HG03442 (cell line): ENCODE measurements around the gene SPATA2.
"Not testable (repeated sequence)": the region's sequence is repeated elsewhere in the genome, so short reads cannot be mapped to it uniquely, and the experiment has no call there.

ENCODE experiments used
- ATAC-seq: cut with Tn5 transposase; IDR thresholded peaks from one replicate; pipeline ENCODE4 v1.9.1; 2021; ENCODE audit warnings: mild to moderate bottlenecking, moderate library complexity; ENCODE audit not compliant: unreplicated experiment

The SPATA2 gene, protein sequence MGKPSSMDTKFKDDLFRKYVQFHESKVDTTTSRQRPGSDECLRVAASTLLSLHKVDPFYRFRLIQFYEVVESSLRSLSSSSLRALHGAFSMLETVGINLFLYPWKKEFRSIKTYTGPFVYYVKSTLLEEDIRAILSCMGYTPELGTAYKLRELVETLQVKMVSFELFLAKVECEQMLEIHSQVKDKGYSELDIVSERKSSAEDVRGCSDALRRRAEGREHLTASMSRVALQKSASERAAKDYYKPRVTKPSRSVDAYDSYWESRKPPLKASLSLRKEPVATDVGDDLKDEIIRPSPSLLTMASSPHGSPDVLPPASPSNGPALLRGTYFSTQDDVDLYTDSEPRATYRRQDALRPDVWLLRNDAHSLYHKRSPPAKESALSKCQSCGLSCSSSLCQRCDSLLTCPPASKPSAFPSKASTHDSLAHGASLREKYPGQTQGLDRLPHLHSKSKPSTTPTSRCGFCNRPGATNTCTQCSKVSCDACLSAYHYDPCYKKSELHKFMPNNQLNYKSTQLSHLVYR

DNA sequence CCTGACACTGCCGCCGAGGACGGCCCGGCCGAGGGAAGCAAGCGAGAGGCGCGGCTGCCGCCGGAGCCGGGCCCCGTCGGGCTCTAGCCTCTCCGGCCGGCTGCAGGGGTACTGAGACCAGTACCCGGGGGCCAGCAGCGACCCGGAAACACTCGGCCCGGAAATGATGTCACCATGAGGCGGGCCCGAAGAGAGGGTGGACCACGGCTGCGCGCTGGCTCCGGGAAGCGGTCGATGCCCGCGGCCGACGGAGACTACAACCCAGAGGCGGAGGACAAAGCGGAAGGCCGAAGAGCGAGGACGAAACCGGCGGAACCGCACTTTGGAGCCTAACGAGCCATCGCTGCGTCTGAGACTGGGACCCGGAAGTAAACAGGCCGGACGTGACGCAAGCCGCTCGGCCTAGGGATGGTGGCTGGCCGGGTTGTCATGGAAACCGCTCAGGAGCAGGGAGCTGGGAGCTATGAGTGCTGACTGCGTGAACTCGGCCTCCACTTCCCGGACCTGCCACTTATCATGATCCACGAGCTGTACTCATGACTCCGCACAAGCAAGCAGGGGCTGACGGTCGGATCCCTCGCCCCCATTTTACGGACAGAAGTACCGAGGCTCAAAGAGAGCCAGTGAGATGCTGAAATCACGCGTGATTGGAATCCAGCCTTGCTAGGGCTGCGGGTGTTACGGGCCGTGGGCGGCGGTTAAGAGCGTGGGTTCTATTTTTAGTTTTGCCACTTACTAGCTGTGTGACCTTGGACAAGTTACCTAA, at the start of gene SPATA2:
TSS of gene SPATA2 (minus strand) at position 150 of the 766 bp plus-strand sequence. CDS start 7,039 bp downstream, outside the sequence.
- ATAC-seq, result peak; percentile 76

DNA sequence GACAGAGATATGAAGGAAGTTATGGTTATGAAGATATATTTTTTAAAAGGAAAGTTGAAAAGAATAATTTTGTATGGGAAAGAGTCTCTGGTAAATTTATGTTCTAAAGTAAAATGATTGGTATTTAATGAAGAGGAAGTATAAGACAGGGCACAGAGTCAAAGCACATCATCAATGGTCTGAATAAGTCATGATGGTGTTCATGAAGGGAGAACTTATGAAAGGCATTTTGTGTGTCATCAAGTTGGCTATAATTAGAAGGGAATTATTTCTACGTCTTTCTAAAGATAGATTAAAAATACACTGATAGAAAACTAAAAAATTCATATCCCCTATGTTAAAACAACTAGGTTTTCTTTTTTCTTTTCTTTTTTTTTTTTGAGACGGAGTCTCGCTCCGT, 46.1 kb upstream of the SPATA2 start:
- ATAC-seq, result no peak

DNA sequence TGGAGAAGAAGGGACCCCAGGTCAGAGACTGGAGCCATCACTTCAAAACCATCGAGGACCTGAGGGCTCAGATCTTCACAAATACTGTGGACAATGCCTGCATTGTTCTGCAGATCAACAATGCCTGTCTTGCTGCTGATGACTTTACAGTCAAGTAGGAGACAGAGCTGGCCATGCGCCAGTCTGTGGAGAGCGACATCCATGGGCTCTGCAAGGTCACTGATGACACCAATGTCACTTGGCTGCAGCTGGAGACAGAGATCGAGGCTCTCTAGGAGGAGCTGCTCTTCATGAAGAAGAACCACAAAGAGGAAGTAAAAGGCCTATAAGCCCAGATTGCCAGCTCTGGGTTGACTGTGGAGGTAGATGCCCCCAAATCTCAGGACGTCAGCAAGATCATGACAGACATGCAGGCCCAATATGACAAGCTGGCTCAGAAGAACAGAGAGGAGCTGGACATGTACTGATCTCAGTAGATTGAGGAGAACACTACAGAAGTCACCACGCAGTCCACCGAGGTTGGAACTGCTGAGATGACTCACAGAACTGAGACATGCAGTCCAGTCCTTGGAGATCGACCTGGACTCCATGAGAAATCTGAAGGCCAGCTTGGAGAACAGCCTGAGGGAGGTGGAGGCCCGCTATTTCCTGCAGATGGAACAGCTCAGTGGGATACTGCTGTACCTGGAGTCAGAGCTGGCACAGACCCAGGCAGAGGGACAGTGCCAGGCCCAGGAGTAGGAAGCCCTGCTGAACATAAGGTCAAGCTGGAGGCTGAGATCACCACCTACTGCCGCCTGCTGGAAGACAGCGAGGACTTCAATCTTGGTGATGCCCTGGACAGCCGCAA, 42.0 kb upstream of the SPATA2 start:
- not testable (repeated sequence) for ATAC-seq

DNA sequence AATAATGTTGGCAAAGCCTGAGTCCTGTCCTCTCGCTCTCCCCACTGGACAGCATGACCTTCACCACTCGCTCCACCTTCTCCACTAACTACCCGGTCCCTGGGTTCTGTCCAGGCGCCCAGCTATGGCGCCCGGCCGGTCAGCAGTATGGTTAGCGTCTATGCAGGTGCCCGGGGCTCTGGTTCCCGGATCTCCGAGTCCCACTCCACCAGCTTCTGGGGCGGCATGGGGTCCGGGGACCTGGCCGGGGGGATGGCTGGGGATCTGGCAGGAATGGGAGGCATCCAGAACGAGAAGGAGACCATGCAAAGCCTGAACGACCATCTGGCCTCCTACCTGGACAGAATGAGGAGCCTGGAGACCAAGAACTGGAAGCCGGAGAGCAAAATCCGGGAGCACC, 41.4 kb upstream of the SPATA2 start:
- no peak for ATAC-seq

DNA sequence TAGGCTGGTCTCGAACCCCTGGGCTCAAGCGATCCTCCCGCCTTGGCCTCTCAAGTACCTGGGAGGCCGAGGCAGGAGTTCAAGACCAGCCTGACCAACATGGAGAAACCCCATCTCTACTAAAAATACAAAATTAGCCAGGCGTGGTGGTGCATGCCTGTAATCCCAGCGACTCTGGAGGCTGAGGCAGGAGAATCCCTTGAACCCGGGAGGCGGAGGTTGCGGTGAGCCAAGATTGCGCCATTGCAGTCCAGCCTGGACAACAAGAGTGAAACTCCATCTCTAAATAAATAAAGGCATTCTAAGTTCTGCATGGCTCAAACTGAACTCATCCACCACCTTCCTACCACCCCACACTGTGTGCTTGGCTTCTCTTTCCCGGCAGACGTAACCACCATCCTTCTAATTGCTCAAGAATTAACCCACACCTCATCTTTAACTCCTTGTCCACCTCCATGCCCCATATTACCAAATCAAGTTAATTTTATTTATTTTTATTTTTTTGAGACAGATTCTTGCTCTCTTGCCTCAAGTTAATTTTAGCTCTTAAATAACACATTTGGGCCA, 40.6 kb upstream of the SPATA2 start:
- not testable (repeated sequence) for ATAC-seq

DNA sequence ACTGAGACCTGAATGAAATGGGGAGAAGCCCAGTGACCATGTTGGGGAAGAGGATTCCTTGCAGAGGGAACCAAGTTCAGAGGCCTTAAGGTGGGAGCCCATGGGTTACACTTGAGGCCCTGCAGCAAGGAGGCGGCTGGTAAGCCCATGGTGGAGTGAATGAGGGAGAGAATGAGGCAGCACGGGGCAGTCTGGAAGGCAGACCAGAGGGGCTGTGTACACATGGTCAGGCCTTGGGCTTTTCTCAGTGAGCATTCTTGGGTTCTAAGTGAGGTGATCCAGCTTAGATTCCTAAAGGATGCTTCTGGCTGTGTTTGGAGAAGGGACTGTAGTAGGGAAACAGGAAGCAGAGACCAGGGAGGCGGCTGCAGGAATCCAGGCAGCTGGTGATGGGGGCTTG, 39.8 kb upstream of the SPATA2 start:
- ATAC-seq, result no peak

DNA sequence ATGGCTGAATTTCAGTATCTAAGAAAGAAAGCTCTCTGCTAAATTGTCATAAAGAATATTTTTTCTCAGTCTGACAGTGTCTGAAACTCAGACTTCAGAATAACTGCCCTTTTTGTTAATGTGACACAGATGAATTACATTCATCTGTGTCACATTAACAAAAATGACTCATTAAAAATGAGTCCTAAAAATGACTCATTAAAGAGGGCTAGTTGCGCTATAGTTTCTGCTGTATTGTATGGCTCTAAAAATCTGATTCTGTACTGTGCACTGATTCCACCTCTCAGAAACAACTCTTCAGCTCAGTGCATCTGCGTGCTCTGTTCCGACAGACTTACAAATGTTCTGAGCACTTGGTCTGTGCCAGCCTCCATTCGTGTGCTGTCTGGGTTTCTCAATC, 35.8 kb upstream of the SPATA2 start:
- no peak for ATAC-seq

DNA sequence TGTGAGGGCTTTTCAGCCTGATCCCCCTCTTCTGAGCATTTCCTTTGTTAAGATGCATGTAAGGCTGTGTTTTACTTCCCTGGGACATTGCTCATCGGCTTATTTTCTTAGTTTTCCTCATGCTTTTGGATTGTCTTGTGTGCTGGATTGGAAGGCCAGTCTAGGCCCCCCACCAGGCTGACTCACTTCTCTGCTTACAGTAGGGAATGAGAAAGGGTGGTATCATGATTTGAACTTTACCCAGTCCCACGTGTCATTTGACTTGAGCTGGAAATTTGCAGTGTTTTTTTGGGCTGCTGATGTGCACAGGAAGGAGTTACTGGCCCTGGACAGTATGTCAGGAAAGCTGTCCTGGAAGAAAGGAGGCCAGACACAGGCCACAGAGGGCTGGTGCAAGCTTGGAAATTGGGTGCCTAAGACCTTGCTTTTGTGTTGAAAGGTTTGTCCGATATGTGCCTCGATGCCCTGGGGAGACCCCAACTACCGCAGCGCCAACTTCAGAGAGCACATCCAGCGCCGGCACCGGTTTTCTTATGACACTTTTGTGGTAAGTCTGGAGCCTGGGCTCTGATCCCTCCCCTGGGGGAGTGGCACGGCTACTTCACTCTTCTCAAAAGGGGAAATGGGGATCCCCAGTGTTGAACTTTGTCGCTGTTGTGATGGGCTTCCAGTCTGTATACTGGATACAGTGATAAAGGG, 33.6 kb upstream of the SPATA2 start:
- ATAC-seq, result no peak

DNA sequence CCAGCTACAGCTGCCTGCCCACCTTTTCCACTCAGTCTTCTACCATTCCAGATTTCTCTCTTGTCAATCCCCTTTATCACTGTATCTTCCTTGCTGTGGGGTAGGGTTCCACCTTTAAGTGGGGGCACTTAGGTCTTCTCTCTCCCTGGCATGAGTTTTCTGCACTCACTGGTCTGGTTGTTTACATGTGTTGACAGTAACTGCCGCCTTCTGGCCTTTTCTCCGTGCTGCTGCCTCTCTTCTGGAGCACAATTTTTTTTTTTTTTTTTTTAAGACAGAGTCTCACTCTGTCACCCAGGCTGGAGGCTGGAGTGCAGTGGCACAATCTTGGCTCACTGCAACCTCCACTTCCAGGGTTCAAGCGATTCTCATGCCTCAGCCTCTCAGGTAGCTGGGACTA, 32.8 kb upstream of the SPATA2 start:
- no peak for ATAC-seq

DNA sequence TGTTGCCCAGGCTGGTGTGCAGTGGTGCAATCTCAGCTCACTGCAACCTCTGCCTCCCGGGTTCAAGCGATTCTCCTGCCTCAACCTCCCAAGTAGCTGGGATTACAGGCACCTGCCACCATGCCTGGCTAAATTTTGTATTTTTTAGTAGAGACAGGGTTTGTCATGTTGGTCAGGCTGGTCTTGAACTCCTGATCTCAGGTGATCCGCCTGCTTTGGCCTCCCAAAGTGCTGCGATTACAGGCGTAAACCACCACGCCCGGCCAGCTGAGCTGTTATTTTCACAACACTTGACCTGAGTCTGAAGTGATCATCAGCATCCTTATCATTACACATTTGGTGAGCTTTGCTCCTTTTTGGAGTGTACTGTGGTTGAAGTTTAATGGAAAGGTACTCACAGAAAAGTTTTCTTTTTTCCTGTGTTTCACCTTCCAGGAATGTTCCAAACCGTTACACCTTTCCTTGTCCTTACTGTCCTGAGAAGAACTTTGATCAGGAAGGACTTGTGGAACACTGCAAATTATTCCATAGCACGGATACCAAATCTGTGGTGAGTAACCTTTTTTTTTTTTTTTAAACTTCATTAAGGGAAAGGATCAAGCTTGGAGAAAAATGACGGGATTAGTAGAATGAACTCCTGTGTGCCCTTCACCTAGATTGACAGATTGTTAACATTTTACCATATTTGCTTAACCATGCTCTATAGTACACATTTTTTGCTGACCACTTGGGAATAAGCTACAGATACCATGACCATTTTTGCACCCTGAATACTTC, 30.6 kb upstream of the SPATA2 start:
- no peak for ATAC-seq

DNA sequence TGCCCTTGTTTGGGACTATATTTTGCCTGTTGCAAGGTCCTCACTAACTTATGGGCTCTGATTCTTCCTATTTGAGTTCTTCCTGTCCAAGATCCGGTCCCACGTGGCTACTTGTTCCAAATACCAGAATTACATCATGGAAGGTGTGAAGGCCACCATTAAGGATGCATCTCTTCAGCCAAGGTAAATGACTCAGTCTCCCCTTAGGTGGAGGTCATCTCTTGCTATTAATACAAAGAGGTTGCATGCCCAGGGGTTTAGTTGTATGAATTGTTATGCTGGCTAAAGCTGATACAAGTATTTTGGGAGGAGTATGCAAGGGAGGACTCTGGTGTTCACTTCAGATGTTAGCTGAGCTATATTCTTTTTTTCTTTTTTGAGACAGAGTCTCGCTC, 30.0 kb upstream of the SPATA2 start:
- ATAC-seq, result no peak

DNA sequence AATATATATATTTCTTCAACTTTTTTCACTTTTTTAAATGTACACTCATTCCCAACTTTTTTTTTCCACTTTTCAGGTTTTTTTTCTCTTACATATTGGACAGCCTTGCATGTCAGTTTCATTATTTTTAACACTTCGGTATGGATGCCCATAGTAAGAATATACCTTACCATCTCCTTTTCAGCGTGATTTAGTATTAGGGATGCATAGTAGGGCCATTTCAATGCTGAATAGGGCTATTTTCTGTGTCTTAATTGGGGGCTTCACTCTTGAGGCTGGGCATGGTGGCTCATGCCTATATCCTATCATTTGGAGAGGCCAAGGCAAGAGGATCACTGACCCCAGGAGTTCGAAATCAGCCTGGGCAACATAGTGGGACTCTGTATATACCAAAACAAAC, 27.6 kb upstream of the SPATA2 start:
- no peak for ATAC-seq

DNA sequence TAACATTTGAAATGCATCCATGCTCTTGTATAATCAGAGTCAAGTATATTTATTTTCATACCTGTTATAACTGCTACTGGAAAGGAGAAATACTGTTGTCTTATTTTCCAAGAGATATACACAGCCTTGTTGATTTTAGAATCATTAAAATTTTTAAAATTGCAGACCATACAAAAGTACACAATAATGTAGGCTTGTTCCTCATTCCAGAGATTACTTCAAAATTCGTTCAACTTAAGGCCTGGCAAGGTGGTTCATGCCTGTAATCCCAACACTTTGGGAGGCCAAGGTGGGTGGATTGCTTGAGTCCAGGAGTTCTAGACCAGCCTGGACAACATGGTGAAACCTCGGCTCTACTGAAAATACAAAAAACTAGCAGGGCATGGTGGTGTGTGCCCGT, 27.0 kb upstream of the SPATA2 start:
- no peak for ATAC-seq

DNA sequence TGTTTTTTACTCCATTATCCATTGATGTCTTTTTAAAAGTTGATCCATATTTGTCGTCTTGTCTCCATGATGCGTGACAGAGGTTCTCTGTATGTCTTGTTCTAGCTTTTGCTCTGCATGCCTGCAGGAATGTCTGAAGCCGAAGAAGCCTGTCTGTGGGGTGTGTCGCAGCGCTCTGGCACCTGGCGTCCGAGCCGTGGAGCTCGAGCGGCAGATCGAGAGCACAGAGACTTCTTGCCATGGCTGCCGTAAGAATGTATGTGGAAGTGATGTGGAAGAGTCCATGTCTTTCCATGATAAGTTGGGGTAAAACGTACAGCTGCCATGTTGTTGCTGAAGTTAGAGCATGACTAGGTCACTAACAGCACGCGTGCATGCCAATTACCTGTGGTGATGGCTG, 26.1 kb upstream of the SPATA2 start:
- ATAC-seq, result no peak

DNA sequence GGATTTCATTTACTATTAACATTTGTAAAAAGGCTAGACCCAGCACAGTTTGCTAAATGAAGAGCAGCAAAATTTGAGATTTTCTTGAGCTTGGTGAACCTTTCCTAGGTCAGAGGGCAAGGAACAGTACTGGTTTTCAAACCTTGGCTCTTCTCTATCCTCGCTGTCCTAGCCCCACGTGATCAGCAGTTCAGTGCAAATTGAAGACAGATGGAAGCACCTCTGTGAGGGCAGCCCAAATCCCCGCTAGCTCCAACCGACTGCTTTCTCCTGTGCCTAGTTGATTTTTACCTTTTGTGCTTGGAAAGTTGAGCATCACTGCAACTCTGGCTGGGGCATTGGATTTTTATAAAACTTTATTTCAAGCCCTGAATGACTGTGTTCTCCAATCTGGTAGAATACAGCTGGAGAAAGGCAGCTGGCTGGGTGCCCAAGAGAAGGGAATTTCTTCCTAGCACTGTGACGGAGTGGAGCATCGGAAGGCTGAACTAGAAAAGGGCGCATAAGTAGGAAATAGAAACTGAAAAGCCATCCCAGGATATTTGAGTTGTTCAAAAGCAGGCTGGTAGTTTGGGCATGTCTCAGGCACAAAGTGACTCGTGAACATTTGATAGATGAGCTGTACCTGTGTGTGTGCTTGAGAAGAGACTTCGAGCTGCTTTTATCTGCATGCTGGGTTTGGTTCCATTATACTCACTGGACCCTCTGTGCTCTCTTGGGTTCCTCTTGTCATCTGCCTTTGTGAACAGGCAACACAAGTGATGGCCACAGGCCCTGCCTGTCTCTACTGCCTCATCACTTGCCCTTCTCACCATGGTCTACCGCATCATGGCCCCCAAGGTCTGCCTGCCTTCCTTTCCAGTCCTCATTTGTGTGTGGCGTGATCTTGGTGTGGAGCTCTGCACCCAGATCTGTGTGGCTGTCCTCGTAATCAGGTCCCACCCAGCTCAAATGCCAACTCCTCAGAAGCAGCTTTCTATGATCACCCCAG, 23.1 kb upstream of the SPATA2 start:
- no peak for ATAC-seq

DNA sequence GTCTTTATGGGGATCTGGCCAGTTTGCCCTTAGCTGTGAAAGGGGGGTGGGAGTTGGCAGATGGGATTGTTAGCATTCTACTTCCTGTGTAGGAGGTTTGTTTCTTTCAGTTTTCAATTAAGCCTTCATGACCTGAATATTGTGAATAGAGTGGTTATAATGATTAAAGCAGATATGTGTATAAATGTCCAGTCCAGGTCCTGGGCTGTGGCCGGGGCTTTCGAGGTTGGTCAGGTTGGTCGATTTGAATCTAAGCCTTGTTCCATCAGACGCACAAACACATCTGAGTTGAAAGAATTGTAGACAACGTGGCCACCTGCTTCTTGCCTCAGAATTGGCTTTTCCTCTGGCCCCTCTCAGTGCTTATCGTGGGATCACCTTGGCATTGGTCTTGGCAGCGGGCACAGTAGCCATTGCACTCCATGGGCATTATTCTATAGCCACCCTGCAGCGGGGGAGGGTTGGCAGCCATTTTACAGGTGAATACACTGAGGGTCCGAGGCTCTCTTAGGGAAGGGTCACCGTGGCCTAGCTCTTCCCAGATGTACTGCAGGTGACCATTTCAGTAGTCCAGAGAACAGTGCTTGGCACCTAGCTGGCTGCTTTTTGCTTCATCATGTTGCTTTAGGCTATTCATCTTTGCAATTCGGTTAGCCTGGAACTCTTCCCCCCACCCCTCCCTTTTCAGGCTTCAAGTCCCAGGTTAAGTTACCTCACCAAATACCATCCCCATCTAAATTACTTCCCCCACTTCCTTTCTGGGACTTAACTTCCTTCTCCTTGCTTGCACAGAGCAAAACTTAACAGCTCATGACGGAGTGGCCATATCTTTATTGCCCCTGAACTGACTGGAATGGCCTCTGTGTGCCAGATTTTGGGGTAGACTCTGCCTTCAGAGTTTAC, 21.9 kb upstream of the SPATA2 start:
- ATAC-seq, result no peak
